Measurements from ENCODE around the gene TUT7. TPM values are rescaled to one million over a fixed set of nuclear protein-coding genes. Genes with fewer than 3 reads are reported as not detected.
"Not testable (repeated sequence)": the region's sequence is repeated elsewhere in the genome, so short reads cannot be mapped to it uniquely, and the experiment has no call there.

TUT7 gene, protein sequence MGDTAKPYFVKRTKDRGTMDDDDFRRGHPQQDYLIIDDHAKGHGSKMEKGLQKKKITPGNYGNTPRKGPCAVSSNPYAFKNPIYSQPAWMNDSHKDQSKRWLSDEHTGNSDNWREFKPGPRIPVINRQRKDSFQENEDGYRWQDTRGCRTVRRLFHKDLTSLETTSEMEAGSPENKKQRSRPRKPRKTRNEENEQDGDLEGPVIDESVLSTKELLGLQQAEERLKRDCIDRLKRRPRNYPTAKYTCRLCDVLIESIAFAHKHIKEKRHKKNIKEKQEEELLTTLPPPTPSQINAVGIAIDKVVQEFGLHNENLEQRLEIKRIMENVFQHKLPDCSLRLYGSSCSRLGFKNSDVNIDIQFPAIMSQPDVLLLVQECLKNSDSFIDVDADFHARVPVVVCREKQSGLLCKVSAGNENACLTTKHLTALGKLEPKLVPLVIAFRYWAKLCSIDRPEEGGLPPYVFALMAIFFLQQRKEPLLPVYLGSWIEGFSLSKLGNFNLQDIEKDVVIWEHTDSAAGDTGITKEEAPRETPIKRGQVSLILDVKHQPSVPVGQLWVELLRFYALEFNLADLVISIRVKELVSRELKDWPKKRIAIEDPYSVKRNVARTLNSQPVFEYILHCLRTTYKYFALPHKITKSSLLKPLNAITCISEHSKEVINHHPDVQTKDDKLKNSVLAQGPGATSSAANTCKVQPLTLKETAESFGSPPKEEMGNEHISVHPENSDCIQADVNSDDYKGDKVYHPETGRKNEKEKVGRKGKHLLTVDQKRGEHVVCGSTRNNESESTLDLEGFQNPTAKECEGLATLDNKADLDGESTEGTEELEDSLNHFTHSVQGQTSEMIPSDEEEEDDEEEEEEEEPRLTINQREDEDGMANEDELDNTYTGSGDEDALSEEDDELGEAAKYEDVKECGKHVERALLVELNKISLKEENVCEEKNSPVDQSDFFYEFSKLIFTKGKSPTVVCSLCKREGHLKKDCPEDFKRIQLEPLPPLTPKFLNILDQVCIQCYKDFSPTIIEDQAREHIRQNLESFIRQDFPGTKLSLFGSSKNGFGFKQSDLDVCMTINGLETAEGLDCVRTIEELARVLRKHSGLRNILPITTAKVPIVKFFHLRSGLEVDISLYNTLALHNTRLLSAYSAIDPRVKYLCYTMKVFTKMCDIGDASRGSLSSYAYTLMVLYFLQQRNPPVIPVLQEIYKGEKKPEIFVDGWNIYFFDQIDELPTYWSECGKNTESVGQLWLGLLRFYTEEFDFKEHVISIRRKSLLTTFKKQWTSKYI (N-terminal part only)
- 10 to 100 TPM in 11 of 12 donors, not detected in 1; 13.6 to 31.2 (median 17.5) TPM for polyA plus RNA-seq (ENCODE audit: insufficient read length in 12 of 12)
- long read RNA-seq, donor 1, partial matches to known transcripts: 14 of 15 reads
- long read RNA-seq, donor 1, other reads (novel, unspliced or antisense): 0 of 15 reads
- long read RNA-seq, donor 2, partial matches to known transcripts: 0 of 1 reads
- long read RNA-seq, donor 2, other reads (novel, unspliced or antisense): 0 of 1 reads
- long read RNA-seq, donor 3: 0 reads
- long read RNA-seq, donor 4: 0 reads
- long read RNA-seq, donor 5: 0 reads
- long read RNA-seq, donor 6: 0 reads
- long read RNA-seq, donor 7: 0 reads
- long read RNA-seq, donor 8, partial matches to known transcripts: 7 of 7 reads
- long read RNA-seq, donor 8, other reads (novel, unspliced or antisense): 0 of 7 reads
- long read RNA-seq, donor 9, partial matches to known transcripts: 0 of 1 reads
- long read RNA-seq, donor 9, other reads (novel, unspliced or antisense): 0 of 1 reads
- long read RNA-seq, donor 10: 0 reads
- long read RNA-seq, donor 11: 0 reads

DNA sequence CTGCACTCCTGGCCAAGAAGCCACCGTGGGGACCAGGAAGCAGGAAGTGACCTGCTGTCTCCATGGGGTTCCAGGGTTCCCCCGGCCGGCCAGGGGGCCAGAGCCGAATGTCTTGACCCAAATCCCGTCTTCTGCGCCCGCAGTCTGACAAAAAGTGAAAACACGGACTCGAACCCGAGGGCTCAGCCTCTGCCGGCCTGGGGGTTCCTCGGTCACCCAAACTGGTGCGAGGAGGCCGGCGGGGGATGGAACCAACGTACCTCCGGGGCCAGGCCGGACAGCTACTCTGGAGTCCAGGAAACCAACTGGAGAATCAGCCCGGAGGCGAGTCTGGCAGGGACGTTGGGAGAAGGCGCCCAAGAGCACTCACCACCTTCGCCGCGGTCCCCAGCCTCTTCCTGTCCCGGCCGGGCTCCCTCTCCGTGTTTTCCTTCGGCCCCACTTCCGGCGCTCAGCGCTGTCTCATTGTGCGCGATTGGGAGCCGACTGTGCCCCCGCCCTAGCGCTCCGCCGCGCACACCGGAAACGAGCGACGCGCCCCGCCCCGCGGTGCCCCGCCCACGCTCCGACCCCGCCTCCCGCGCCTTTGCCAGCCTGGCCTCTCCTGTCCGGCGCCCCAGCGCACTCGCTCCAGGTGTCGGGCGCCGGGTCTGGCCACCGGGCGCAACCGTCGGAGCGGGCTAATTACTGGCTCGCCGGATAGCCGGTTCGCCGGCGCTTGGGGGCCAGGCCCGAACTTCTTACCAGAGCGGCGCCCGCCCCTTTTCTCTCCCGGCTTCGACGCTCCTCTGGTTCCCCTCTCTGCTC lies at the start of gene TUT7:
TUT7 (minus strand) TSS at position 400 of the 807 bp plus-strand sequence. CDS start 1,211 bp downstream, outside the sequence.
- peak; percentile 97 for DNase-seq

DNA sequence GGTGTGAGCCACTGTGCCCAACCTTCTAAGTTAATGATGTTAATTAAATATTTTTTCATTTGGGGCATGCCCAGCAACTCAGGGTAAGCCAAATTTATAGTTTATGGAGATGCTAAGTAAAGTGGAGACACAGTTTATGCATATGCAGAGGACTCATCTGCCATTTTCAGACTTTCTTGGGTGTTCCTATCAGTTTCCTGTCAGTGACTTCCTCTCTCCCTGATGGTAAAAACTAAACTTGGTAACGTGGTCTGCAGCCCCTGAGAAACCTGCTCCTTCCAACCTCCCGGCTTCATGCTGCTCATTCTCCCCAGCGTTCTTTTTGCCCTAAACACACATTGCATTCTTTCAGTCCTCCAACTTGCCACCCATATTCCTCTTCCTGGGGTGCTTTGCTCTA lies 48.4 kb upstream of the TUT7 start:
- no peak for DNase-seq

DNA sequence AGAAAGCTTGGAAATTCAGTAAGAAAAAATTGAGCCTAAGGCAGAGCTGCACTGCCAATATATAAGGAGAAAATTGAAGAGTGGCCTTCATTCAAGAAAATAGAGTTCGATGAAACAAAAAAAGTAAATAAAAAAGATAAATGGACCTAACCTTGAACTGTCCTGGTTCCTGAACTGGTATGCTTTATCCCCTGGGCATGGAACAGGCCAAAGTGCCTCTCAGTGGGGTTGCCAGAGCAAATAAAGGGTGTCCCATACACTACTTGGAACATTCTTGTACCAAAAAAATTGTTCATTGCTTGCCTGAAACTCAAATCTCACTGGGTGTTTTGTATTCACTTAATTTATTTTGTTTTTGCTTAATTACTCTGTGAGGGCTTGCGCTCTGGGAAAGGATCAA lies 42.2 kb upstream of the TUT7 start:
- no peak for DNase-seq

DNA sequence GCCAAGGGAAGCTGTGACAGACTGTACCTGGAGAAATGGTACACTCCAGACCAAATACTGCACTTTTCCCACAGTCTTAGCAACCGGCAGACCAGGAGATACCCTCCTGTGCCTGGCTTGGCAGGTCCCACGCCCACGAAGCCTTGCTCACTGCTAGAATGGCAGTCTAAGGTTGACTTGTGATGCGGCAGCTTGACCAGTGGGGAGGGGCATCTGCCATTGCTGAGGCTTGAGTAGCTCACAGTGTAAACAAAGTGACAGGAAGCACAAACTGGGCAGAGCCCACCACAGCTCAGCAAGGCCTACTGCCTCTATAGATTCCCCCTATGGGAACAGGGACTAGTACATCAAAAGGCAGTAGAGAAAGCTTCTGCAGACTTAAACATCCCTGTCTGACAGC lies 36.0 kb upstream of the TUT7 start:
- not testable (repeated sequence) for DNase-seq

DNA sequence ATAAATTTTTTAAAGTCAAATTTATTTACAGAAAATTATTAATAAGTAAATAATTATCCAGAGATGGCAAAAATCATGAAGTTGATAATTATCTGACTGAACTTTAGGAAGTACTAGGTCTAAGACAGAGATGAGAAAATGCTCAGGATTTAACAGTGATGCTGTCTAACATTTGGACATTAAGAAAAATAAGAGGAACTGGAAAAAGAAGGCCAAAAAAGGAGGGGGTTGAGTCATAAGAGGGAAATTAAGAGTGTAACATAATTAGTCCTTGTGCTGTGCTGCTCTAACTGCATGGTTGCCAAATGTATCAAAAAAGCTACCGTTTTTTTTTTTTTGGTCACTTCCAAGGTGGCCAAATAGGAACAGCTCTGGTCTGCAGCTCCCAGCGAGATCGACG lies 35.4 kb upstream of the TUT7 start:
- no peak for DNase-seq

DNA sequence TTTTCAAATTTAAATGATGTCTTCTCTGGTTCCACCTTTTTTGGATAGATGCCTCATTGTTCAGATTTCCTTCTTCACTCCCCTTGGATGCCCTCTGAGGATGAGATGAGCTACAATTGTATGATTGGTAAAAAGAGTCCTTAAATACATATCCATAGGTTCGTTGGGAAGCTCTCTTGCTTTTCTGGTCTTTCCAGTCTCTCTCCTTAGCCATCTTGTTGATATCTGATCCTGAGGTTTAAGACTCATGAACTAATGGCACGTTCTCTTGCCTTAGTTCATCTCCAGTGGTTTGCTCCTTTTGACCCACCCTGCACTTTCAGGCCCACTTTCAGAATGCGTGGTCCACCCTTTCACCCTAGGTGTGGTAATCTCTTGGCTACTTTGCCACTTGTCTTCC lies 33.2 kb upstream of the TUT7 start:
- no peak for DNase-seq

DNA sequence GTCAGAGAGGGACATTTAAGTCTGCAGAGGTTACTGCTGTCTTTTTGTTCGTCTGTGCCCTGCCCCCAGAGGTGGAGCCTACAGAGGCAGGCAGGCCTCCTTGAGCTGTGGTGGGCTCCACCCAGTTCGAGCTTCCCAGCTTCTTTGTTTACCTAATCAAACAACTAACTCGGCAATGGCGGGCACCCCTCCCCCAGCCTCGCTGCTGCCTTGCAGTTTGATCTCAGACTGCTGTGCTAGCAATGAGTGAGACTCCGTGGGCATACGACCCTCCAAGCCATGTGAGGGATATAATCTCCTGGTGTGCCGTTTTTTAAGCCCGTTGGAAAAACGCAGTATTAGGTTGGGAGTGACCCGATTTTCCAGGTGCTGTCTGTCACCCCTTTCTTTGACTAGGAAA lies 28.8 kb upstream of the TUT7 start:
- not testable (repeated sequence) for DNase-seq

DNA sequence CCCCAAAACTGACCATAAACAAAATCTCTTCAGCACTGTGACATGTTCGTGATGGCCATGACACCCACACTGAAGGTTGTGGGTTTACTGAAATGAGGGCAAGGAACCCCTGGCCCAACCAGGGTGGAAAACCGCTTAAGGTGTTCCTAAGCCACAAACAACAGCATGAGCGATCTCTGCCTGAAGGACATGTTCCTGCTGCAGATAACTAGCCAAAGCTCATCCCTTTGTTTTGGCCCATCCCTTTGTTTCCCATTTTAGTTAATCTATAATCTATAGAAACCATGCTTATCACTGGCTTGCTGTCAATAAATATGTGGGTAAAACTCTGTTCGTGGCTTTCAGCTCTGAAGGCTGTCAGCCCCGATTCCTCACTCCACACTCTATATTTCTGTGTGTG lies 21.8 kb upstream of the TUT7 start:
- no peak for DNase-seq

DNA sequence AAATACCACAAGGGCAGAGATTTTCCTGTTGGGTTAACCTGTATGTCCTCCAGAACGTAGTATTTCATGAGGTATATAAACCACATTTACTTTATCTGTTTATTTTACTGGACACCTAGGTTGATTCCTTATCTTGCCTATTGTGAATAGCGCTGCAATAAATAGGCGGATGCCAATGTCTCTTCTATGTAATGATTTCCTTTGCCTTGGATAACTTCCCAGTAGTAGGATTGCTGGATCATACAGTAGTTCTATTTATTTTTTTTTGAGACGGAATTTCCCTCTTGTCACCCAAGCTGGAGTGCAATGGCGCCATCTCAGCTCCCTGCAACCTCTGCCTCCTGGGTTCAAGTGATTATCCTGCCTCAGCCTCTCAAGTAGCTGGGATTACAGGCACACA lies 15.6 kb upstream of the TUT7 start:
- no peak for DNase-seq

DNA sequence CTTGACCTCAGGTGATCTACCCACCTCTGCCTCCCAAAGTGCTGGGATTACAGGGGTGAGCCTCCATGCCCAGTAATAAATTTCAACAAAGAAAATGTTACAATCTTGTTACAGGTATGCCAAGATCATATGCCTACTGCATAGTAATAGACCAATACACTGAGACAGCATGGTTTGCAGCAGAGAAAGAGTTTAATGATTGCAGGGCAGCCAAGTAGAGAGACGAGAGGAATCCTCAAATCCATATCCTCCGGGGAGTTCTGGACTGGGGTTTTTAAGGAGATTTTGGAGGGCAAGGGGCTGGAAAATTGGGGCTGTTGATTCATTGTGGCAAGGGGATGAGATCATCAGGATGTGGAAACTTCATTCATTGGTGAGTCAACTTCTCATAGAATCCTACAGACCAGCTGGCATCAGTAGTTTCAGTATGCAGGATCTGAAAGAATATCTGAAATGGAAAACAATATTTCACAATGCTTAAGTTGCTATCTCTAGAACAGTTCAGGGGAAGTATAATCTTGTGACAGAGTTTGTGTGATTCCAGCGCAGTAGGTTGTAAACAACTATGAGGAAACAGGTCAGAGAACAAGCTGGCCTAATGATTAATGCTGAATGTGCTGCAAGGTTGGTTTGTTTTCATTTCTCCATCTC lies 14.8 kb upstream of the TUT7 start:
- DNase-seq: no peak

DNA sequence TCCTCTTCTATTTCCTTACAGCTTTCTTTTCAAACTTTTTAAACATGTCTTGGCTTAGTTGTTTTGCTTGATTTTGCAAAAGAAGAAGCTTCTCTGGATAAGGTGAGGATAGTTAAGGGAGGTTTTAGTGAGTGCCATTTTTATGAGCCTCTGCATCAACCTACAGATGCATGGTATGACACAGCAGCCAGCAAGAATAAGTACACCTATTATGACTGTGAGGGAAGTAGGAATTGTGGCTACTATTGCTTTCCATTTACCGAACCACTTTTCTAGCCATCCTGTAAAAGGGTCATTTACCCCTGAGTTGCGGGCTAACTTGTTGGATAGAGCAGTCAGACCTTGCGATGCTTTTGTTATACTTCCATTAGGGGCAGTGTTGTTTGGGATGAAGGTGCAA lies 7.0 kb upstream of the TUT7 start:
- DNase-seq: no peak

DNA sequence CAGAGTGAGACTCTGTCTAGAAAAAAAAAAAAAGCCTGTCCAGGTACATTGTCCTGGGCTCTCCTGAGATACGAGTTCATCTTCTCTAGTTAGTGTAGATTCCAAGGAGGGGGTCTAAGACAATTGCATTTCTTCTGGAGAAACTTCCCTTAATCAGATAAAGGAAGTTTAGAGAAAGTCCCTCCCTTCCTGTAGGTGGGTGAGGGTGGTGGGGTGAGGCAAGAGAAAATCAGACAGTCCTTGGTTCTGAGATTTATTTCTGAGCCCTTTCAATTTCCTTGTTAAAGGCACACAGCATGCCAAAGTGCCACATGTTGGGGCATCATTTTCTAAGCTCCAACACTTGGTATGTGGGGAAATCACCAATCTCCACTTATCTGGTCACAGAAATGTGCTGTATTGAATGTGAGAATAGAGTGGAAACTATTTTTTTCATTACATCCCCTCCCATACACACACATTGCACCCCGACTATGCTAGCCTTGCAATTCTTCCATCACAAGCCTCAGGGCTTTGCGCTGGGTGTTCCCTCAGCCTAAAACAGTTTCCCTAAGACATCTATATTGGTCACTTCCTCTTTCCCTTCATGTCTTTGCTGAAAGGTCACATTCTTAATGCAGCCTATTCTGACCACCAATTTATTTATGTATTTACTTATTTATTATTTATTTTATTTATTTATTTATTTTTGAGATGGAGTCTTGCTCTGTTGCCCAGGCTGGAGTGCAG lies 5.1 kb upstream of the TUT7 start:
- no peak for DNase-seq

DNA sequence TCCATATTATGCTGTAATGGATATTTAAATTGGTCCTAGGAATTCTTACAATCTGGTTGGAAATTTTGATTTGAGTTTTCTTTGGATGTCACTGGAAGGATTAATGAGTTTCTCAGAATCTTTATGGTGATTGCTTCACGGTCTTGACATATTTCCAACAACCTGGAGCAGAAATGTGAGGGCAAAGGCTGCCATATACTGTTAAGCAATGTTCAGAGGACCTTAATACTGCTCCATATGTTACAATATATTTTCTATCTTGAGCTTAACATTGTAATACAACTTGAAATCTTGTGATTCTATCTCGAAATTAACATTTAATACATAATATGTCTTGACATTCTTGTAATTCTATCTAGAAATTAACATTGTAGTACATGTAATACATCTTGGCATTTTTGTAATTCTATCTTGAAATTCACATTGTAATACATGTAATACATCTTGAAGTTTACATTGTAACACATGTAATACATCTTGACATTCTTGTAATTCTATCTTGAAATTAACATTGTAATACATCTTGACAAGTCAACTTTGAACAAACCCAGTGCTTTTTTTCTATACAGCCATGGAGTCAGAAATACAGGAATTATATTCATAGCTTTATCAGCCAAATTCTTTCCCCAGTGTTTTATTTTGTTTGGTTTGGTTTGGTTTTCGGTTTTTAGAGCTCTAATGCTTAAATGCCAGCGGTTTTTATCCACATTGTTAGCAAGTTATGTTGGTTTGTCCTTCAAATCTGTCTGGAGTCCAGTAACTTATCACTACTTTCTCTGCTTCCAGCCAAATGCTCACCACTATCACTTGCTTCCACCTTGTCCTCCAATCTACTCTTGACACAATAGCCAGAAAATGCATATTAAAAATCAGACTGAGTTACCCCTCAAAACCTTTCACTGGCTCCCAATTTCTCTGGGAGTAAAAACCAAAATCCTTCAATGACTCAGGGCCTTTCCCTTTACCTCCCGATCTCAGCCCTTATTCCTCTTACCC lies 3.0 kb upstream of the TUT7 start:
- DNase-seq: no peak

DNA sequence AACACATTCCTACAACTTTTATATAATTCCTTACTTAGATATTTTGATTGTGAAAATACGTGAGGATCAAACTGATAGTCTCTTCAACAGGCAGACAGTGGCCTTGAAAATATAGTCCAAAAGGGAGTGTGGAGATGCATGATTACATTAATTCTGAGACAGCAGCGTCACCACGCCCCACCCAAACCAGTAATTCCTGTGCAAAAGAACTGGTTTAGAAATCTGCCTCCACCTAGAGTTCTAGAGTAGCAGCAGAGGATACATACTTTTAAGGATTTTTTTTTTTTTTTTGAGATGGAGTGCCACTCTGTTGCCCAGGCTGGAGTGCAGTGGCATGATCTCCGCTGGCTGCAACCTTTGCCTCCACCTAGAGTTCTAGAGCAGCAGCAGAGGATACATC lies 1.6 kb upstream of the TUT7 start:
- DNase-seq: no peak

DNA sequence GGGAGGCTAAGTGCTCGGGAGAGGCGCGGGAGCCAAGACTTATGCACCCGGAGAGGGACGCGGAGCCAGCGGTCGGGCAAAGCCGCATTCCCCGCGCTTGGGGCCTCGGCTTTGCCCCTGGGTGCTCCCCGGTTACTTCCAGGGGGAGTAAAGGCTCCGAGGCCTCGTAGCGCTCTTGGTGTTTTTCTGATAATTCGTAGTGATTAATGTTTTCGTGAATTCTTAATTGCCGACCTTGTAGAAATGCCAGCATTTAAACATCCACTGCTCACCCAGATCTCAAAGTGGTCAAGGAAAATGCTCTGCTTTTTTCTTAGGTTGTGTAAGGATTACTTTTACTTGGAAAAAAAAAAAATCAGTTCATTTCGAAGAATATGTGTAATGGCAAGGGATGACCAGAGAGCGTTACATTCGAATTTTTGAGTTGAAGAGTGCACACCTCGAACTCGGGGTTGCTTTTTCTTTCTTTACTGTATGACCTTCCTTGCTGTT lies 654 bp upstream of the TUT7 start:
- DNase-seq: peak; percentile 81

DNA sequence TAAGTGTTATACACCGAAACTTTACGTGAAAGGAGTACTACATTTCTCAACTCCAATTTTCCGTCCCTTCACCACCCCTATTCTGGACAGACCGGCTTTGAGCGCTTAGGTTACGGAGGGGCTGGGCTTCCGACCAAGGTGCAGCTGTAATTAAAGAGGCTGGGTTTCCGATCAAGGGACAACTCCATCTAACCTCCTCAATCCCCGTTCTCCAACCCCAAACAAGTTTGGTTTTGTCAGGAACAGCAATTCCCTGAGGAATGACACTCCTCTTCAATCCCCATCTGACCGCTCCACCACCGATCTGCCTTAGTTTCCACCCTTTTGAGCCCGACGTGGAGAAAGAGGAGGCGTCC lies 577 bp downstream of the TUT7 start:
- no peak for DNase-seq

DNA sequence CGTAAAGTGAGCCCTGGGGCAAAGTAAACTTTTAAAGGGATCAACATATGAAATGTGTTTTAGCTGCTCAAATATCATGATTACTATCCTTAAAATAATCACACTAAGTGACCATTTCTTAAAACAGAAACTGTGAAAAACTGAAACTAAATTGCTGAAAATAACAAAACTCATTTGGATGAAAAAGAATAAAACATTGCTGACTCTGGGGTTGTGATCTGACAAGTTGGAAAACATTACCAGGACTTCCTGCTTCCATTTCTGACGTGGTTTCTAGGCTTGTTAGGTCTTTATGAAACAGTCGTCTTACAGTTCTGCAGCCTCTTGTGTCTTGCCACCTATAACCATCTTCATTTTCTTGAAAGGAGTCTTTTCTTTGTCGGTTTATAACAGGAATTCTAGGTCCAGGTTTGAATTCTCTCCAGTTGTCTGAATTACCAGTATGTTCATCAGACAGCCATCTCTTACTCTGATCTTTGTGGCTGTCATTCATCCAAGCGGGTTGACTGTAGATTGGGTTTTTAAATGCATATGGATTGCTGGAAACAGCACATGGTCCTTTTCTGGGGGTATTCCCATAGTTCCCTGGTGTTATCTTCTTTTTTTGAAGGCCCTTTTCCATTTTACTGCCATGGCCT lies 1.7 kb downstream of the TUT7 start:
- DNase-seq: peak; percentile 15
